GM21390 (cell line): ENCODE data around the gene BMP5.

ENCODE experiments used
- ATAC-seq: cut with Tn5 transposase; IDR thresholded peaks from one replicate; pipeline ENCODE4 v1.9.1; 2021; ENCODE audit not compliant: unreplicated experiment

The BMP5 gene

DNA sequence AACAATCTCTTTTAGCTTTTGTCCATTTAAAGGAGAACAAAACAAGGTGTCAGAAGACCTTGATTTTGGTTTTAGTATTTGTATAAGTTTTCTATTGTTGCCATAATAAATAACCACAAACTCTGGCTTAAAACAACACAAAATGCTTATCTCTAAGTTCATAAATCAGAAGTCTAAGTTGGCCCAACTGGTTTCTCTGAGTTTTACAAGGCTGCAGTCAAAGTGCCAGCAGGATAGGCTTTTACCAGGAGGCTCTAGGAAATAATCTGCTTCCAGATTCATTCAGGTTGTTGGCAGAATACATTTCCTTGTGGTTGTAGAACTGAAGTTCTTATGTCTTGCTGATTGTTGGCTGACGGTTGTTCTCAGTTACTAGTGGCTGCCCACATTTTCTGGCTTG, 149.2 kb downstream of the BMP5 start:
- no peak for ATAC-seq

DNA sequence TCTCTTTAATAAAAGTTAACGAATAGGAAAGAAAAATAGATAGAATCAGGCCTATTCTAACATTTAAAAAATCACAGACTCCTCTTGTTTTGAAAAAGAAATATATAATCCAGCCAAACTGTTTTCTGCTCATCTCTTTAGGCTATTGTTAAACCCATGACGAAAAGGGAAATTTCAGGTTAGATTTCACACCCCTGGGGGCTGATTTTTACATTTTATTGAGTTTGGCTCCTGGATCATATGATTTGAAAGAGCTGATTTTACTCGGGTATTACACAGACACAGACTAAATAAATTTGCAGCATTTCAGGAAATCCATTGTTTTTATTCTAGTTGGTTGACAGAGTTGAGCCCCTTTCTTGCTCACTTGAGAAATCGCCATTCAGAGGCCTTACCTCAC, 160.6 kb downstream of the BMP5 start:
- ATAC-seq, result no peak

DNA sequence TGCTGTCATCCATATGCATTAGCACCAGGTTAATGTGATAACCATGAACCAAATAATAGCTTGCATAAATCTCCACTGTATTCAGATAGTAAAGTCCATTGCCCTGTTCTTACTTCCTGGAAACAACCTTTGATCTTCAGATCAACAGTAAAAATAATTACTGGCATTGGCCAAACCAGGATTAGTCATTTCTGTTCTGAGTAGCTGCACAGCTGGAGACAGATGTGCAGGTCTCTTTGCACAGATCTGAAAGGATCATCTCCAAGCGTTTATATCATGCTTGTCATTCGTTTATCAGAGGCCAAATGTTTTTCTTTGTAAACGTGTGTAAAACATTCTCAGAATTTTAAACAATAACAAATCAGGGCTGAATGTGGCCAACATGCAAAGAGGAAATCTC, 162.0 kb downstream of the BMP5 start:
- ATAC-seq, result no peak

DNA sequence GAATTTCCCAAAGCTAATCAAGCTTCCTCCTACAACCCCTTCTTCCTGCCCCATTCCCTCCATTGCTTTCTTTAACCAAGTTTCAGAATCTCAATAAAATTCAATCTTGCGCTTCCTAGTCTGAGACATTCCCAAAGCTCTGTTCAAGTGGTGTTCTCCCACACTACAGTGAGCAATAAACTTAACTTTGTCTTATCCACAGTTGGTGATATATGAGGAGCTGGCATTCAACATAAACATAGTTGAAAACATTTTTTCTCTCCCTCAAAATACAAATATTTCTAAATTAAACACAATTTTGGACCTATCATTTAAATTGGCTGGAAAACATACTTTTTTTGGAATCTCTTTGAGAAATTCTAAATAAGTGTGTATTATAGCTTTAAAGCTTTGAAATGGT, 166.7 kb downstream of the BMP5 start:
- no peak for ATAC-seq

DNA sequence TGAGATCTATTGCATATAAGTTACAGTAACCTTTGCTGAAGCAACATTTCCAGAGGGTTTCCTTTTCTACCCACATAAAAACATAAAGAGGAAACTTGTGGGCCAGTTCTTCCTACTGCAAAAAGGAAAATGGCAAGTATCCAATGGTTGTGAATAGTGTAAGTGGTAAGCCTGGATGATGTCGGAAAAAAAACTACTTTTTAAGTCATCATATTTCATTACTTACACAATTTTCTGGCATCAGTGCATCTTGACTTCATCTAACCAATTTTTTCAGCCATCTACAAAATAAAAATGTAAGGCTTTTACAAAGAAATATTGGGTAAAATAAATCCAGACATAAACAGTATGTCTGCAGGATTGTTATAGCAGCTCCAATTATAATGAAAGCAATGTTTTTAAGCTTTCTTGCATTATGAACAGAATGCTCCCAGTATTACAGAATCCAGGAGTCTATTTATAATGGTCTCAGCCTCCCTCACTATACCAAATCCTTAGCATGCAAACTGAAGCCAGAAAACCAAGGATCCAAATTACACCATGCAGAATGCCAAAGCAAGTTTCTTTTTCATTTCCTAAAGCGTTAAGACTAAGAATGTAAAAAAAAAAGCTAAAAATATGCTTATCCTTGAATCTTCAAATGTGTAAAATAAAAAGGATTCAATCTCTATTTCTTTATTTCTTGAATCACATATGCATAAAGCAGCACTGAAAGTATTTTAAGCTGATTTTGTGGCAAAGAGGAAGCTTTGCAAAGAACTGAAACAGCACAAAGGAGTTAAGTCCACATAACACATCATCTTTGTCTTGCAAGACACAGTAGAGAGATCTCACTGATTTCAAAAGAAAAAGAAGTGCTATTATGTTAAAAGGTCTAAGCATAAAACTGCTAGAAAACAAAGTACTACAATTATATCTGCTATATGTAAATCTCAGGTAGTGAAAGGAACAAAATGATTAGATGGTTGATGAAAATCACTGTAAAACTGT, 169.6 kb downstream of the BMP5 start:
- no peak for ATAC-seq

DNA sequence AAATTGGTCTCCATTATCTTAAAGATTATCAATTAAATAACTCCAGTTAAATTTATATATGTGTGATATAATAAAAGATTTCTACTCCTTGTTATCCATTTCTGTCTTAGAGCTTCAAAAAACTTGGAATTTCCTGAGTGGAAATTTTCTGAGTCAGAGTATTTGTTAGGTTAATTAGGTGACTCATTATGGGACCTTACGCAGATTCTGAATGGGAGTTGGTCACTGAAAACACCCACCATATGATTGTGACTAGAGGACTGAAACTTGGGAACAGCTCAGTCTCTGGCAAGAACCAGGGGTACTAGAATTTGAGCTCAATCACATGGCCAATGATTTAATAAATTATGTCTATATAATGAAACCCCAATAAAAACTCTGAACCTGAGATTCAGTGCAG, 171.0 kb downstream of the BMP5 start:
- ATAC-seq, result no peak
